22Rv1 (cell line): ENCODE data around the gene NAIF1.

Experiments
- ZFX ChIP-seq: fragments of 450-650 bp; IDR thresholded peaks from 2 replicates; pipeline ENCODE4 v1.6.1; 2017; ENCODE audit warnings: antibody characterized with exemption, borderline replicate concordance
- TF ChIP-seq, protein P1 (sequence below): fragments of 450-650 bp; IDR thresholded peaks from 2 replicates; pipeline ENCODE4 v1.5.1; 2017; ENCODE audit warnings: mild to moderate bottlenecking

DNA sequence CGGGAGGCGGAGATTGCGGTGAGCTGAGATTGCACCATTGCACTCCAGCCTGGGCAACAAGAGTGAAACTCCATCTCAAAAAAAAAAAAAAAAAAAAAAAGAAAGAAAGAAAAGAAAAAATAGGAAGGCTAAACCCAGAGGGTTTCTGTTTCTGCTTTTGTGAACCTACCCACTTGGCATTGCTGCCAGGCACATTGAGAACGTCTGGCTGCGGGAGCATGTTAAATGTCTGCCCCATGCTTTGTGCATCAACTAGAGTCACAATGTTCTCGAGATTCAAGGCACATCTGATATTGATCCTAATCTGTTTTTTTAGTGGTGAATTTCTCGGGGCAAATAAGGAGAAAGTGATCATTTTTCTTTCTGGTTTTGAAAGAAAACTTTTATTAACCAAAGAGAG is 3.8 kb upstream of the NAIF1 start:
- TF ChIP-seq, protein P1, sequence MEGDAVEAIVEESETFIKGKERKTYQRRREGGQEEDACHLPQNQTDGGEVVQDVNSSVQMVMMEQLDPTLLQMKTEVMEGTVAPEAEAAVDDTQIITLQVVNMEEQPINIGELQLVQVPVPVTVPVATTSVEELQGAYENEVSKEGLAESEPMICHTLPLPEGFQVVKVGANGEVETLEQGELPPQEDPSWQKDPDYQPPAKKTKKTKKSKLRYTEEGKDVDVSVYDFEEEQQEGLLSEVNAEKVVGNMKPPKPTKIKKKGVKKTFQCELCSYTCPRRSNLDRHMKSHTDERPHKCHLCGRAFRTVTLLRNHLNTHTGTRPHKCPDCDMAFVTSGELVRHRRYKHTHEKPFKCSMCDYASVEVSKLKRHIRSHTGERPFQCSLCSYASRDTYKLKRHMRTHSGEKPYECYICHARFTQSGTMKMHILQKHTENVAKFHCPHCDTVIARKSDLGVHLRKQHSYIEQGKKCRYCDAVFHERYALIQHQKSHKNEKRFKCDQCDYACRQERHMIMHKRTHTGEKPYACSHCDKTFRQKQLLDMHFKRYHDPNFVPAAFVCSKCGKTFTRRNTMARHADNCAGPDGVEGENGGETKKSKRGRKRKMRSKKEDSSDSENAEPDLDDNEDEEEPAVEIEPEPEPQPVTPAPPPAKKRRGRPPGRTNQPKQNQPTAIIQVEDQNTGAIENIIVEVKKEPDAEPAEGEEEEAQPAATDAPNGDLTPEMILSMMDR = no peak
- no peak for TF ChIP-seq ZFX
